AG04449 (cell line): ENCODE data around the gene UNC93B1.

Source experiments
- CTCF ChIA-PET: fragments of 350-600 bp; formaldehyde crosslinking; extraction: SDS; loops from one replicate; lab custom pipeline; 2021; ENCODE audit warnings: antibody characterized with exemption; lab: Yijun Ruan, JAX
- POLR2A ChIA-PET: fragments of 400-600, 350-600 bp; formaldehyde crosslinking; extraction: SDS; loops from one replicate; lab custom pipeline; 2020; ENCODE audit warnings: antibody characterized with exemption, inconsistent platforms; lab: Yijun Ruan, JAX
- DNase-seq: peaks from one replicate; pipeline ENCODE4 v3.0.0-alpha.2; 2010; ENCODE audit warnings: low read depth, low spot score
- H3K4me3 ChIP-seq: 2 replicates; pipeline ENCODE4 v1.5.1; 2011; ENCODE audit warnings: low read depth, mild to moderate bottlenecking, control low read depth, low read length
- TF ChIP-seq, protein P1 (sequence below): IDR thresholded peaks from one replicate; pipeline ENCODE4 v1.5.1; 2011; ENCODE audit warnings: mild to moderate bottlenecking, moderate library complexity, low read length, control low read depth, inconsistent platforms; ENCODE audit not compliant: insufficient read depth; ENCODE audit errors: missing control alignments

Gene UNC93B1

DNA sequence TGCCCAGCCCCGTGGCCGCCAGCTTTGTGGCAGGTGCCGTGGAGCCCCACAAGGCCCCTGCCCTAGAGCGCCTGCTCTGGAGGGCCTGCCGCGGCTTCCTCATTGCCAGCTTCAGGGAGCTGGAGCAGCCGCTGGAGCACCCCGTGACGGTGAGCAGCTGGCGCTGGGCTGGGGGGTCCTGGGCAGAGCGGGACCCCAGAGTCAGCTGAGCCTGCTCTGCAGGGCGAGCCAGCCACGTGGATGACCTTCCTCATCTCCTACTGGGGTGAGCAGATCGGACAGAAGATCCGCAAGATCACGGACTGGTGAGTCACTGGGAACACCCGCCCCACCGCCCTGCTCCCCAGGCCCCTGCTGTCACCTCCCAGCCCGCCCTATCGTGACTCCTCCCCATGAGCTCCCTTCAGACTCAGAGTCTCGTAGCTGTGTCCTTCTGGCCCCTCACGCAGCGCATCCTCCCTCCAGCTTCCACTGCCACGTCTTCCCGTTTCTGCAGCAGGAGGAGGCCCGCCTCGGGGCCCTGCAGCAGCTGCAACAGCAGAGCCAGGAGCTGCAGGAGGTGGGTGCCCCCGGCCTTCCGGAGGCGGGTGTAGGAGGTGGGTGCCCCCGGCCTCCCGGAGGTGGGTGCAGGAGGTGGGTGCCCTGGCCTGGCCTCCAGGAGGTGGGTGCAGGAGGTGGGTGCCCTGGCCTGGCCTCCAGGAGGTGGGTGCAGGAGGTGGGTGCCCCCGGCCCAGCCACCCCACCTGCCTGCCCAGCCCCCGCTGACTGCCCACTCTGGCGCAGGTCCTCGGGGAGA, 39.6 kb upstream of the UNC93B1 start:
- CTCF ChIA-PET, result interaction anchor here (1.6 to 1.8 kb wide), 3 partner anchors 9 to 166 kb away, joined by 4 to 5 read pairs (median 4); no protein-coding TSS in a partner anchor
- no peak for DNase-seq
- POLR2A ChIA-PET, result interaction anchor here (0.6 to 2.8 kb wide), 3 partner anchors 9 to 33 kb away, joined by 3 to 17 read pairs (median 6); partner anchors contain the start of gene ALDH3B1
- TF ChIP-seq, protein P1, sequence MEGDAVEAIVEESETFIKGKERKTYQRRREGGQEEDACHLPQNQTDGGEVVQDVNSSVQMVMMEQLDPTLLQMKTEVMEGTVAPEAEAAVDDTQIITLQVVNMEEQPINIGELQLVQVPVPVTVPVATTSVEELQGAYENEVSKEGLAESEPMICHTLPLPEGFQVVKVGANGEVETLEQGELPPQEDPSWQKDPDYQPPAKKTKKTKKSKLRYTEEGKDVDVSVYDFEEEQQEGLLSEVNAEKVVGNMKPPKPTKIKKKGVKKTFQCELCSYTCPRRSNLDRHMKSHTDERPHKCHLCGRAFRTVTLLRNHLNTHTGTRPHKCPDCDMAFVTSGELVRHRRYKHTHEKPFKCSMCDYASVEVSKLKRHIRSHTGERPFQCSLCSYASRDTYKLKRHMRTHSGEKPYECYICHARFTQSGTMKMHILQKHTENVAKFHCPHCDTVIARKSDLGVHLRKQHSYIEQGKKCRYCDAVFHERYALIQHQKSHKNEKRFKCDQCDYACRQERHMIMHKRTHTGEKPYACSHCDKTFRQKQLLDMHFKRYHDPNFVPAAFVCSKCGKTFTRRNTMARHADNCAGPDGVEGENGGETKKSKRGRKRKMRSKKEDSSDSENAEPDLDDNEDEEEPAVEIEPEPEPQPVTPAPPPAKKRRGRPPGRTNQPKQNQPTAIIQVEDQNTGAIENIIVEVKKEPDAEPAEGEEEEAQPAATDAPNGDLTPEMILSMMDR, result no peak
- H3K4me3 ChIP-seq, result peak overlapping the region; percentile 12; the same call in 1 of the 2 replicates

- POLR2A ChIA-PET, result interaction anchor here (1.7 to 2.8 kb wide), 3 partner anchors 10 to 33 kb away, joined by 5 to 17 read pairs (median 6); partner anchors contain the start of genes ALDH3B1 and NDUFS8
- TF ChIP-seq, protein P1, result no peak
- no peak for DNase-seq
- peak overlapping the region; percentile 15; the same call in 1 of the 2 replicates for H3K4me3 ChIP-seq
- CTCF ChIA-PET, result interaction anchor here (1.6 to 1.8 kb wide), 3 partner anchors 9 to 166 kb away, joined by 4 to 5 read pairs (median 4); no protein-coding TSS in a partner anchor
Measured at GRCh38 chr11:68043029-68043348, 39.1 kb upstream of the UNC93B1 start.

- H3K4me3 ChIP-seq, result no peak overlapping the region
- CTCF ChIA-PET, result interaction anchor here (1.5 to 1.8 kb wide), 4 partner anchors 10 to 167 kb away, joined by 3 to 5 read pairs (median 4); no protein-coding TSS in a partner anchor
- POLR2A ChIA-PET, result interaction anchor here (0.6 to 2.8 kb wide), 5 partner anchors 11 to 32 kb away, joined by 3 to 17 read pairs (median 5); partner anchors contain the start of genes ALDH3B1 and NDUFS8
- no peak for DNase-seq
- TF ChIP-seq, protein P1, result no peak
Measured at GRCh38 chr11:68042219-68043028, 38.5 kb upstream of the UNC93B1 start.

GRCh38 chr11:68041617-68042218, 37.8 kb upstream of the UNC93B1 start:
- ChIA-PET POLR2A (interaction anchor here (0.6 to 2.8 kb wide), 5 partner anchors 11 to 32 kb away, joined by 3 to 17 read pairs (median 5); partner anchors contain the start of genes ALDH3B1 and NDUFS8), CTCF (interaction anchor here (1.5 kb wide), 1 partner anchor 33 kb away, joined by 3 read pairs; no protein-coding TSS in a partner anchor)
- H3K4me3 ChIP-seq, result no peak overlapping the region
- TF ChIP-seq, protein P1, result no peak
- no peak for DNase-seq

DNA sequence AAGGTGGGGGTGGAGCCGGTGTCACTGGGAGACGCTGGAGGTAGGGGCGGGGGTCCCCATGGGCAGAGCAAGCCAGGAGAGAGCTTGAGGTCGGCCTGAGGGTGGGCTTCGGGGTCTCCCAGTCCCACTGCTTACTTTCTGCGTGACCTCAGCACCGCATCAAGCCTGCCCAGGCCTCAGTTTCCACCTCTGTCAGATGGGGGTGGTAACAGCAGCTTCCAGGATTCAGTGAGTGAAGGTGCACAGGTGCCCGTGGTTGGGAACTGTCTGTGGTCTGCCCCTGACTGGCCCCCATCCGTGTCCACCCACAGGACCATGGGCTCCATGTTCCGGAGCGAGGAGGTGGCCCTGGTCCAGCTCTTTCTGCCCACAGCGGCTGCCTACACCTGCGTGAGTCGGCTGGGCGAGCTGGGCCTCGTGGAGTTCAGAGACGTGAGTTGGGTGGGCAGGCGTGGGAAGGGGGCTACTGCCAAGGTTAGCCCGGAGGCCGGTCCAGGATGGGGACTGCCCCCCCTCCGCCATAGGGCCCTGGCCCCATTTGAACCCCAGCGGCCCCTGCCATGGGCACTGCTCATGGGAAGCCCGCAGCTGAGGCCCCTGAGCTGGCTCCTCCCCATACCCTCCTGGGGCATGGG, 37.2 kb upstream of the UNC93B1 start:
- H3K4me3 ChIP-seq, result peak overlapping the region; percentile 73
- DNase-seq, result no peak
- ChIA-PET POLR2A (interaction anchor here (1.1 to 1.7 kb wide), 5 partner anchors 10 to 171 kb away, joined by 3 to 9 read pairs (median 4); partner anchors contain the start of genes ALDH3B1 and NDUFS8), CTCF (interaction anchor here (1.0 to 1.5 kb wide), 2 partner anchors 32 to 168 kb away, joined by 3 read pairs; no protein-coding TSS in a partner anchor)
- TF ChIP-seq, protein P1, result no peak
